Mammary epithelial cell (primary cell): ENCODE measurements around the gene OR5L2.

Experiments
- EZH2 ChIP-seq: IDR thresholded peaks from 2 replicates; pipeline ENCODE4 v1.6.1; 2012; ENCODE audit warnings: low read length, inconsistent platforms, borderline replicate concordance
- TF ChIP-seq, protein P1 (sequence below), 2 donors: IDR thresholded peaks in 1 of 2; conservative IDR thresholded peaks in 1 of 2; 2 replicates each; pipeline ENCODE4 v1.5.1; 2011 to 2012; ENCODE audit warnings: inconsistent platforms in 2 of 2, low read length in 2 of 2, mild to moderate bottlenecking in 2 of 2, control low read depth in 1 of 2, low read depth in 1 of 2; ENCODE audit not compliant: insufficient read depth in 1 of 2; ENCODE audit errors: extremely low read depth in 1 of 2

DNA sequence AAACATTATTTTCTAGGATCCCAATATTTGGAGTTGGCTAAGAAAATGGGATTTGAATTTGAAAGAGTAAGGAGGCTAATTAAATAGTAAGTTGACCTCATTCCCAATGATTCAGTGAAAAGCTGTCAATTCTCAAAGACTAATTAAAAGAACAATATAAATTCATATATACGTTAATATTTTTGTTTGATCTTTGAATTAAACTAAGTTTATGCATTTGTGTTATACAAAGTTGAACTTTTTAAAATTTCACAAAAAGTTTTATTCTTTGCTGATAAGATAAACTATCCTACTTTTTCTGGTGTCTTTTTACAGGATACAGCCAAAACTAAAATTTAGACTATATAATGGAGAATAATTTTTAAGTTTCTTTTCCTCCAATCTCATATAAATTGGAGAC, 16.0 kb upstream of the OR5L2 start, which contains the start of gene OR5L1:
- TF ChIP-seq, protein P1, sequence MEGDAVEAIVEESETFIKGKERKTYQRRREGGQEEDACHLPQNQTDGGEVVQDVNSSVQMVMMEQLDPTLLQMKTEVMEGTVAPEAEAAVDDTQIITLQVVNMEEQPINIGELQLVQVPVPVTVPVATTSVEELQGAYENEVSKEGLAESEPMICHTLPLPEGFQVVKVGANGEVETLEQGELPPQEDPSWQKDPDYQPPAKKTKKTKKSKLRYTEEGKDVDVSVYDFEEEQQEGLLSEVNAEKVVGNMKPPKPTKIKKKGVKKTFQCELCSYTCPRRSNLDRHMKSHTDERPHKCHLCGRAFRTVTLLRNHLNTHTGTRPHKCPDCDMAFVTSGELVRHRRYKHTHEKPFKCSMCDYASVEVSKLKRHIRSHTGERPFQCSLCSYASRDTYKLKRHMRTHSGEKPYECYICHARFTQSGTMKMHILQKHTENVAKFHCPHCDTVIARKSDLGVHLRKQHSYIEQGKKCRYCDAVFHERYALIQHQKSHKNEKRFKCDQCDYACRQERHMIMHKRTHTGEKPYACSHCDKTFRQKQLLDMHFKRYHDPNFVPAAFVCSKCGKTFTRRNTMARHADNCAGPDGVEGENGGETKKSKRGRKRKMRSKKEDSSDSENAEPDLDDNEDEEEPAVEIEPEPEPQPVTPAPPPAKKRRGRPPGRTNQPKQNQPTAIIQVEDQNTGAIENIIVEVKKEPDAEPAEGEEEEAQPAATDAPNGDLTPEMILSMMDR (conservative IDR thresholded peaks at IDR 0.05 in 1 of 2, IDR thresholded peaks at IDR 0.05 in 1 of 2; ENCODE audit: extremely low read depth in 1 of 2, insufficient read depth in 1 of 2, low read depth in 1 of 2, low read length in 2 of 2), result no peak
- no peak for TF ChIP-seq EZH2
